Measurements from ENCODE around the gene ELK4.

DNA sequence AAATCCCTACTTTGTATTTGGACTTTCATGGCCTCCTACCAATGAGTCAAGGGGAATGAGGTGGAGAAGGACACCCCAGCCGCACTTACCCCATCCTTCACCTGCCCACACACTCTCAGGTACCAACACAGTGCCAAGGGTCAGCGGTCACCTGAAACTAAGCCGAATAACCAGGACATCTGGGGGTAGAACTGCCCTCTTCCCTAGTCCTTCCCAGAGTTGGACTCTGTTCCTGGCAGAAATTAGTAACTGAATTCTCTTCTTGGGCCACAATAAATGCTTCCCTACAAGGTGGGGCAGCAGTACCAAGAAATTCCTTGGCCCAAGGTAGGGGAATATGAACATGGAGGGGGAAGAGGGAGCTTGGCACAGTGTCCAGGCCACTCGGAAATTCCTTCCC is 41.2 kb upstream of the ELK4 start:
- TF ChIP-seq POLR2AphosphoS5 (IDR thresholded peaks at IDR 0.05) (no peak), EP300 (IDR thresholded peaks at IDR 0.05) (no peak), POLR2A (IDR thresholded peaks at IDR 0.05) (no peak)
- TF ChIP-seq, protein P1, sequence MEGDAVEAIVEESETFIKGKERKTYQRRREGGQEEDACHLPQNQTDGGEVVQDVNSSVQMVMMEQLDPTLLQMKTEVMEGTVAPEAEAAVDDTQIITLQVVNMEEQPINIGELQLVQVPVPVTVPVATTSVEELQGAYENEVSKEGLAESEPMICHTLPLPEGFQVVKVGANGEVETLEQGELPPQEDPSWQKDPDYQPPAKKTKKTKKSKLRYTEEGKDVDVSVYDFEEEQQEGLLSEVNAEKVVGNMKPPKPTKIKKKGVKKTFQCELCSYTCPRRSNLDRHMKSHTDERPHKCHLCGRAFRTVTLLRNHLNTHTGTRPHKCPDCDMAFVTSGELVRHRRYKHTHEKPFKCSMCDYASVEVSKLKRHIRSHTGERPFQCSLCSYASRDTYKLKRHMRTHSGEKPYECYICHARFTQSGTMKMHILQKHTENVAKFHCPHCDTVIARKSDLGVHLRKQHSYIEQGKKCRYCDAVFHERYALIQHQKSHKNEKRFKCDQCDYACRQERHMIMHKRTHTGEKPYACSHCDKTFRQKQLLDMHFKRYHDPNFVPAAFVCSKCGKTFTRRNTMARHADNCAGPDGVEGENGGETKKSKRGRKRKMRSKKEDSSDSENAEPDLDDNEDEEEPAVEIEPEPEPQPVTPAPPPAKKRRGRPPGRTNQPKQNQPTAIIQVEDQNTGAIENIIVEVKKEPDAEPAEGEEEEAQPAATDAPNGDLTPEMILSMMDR (IDR thresholded peaks at IDR 0.05), result no peak

All from sigmoid colon (tissue), 4 donors.